ENCODE results near the gene RARS1.
A peak's percentile ranks its signal among the peaks of the same experiment; 100 is the strongest.

RARS1 gene

GRCh38 chr5:168463081-168463480, 23.2 kb upstream of the RARS1 start:
- FAIRE-seq = no peak
- TF ChIP-seq TAF1 (IDR thresholded peaks at IDR 0.05; ENCODE audit: borderline replicate concordance, low read depth, low read length) (no peak), POLR2AphosphoS5 (IDR thresholded peaks at IDR 0.05; ENCODE audit: low read depth, low read length) (no peak), POLR2A (IDR thresholded peaks at IDR 0.05; ENCODE audit: low read depth, low read length) (no peak)
- DNase-seq (ENCODE audit: insufficient read length) = no peak

DNA sequence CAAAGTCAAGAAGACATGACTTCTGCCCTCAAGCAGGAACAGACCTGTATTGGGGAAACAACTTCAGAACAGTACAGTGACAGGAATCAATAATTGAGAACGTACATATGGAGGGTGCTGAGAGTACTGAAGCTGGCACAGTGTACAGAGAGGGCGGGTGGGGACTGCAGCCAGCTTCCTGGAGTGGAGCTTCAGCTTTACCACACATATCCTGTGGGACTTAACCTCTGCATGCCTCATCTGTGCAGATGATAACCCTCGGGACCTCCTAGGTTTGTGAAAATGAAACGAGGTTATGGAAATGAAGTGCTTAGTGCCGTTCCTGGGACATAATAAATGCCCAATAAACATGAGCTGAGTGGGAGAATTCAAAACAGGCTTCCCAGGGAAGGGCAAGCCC, 22.1 kb upstream of the RARS1 start:
- no peak for FAIRE-seq

GRCh38 chr5:168464641-168465040, 21.6 kb upstream of the RARS1 start:
- TF ChIP-seq POLR2AphosphoS5 (IDR thresholded peaks at IDR 0.05; ENCODE audit: low read depth, low read length) (no peak), POLR2A (IDR thresholded peaks at IDR 0.05; ENCODE audit: low read depth, low read length) (no peak), TAF1 (IDR thresholded peaks at IDR 0.05; ENCODE audit: borderline replicate concordance, low read depth, low read length) (no peak)
- DNase-seq (ENCODE audit: insufficient read length) (no peak), FAIRE-seq (no peak)

More for the DNA sequence above, 22.1 kb upstream of the RARS1 start:
- DNase-seq (ENCODE audit: insufficient read length) = no peak
- TF ChIP-seq POLR2AphosphoS5 (IDR thresholded peaks at IDR 0.05; ENCODE audit: low read depth, low read length) = no peak
- no peak for TF ChIP-seq POLR2A (IDR thresholded peaks at IDR 0.05; ENCODE audit: low read depth, low read length)
- TF ChIP-seq TAF1 (IDR thresholded peaks at IDR 0.05; ENCODE audit: borderline replicate concordance, low read depth, low read length) = no peak

DNA sequence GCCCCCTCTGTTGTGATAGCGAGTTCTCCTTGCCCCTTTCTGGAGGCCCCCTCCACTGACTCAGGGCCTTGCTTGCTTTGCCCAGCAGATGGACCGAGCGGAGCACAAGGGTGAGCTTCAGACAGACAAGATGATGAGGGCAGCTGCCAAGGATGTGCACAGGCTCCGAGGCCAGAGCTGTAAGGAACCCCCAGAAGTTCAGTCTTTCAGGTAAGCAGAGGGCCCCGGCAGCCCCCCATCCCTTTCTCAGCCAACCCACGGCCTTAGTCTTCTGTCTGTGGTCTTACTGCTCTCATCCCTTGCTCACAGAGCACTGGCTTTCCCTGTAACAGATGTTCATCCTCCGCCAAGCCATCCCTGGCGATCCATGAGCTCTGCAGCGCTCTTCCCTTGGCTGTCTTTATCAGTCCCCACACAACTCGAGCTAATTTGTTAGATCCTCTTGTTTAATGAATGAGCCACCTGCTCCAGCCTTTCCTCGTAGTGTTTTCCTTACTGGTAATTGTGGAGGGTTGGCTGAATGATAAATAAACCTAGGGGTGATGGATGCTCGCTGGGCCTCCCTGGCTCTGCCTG, 18.4 kb upstream of the RARS1 start:
- no peak for DNase-seq (ENCODE audit: insufficient read length)

GRCh38 chr5:168468836-168469235, 17.4 kb upstream of the RARS1 start:
- DNase-seq (ENCODE audit: insufficient read length) (no peak), FAIRE-seq (no peak)
- TF ChIP-seq POLR2A (IDR thresholded peaks at IDR 0.05; ENCODE audit: low read depth, low read length) (no peak), POLR2AphosphoS5 (IDR thresholded peaks at IDR 0.05; ENCODE audit: low read depth, low read length) (no peak), TAF1 (IDR thresholded peaks at IDR 0.05; ENCODE audit: borderline replicate concordance, low read depth, low read length) (no peak)

More for the DNA sequence above, 18.4 kb upstream of the RARS1 start:
- no peak for FAIRE-seq
- no peak for TF ChIP-seq TAF1 (IDR thresholded peaks at IDR 0.05; ENCODE audit: borderline replicate concordance, low read depth, low read length)
- no peak for TF ChIP-seq POLR2AphosphoS5 (IDR thresholded peaks at IDR 0.05; ENCODE audit: low read depth, low read length)
- TF ChIP-seq POLR2A (IDR thresholded peaks at IDR 0.05; ENCODE audit: low read depth, low read length) = no peak

DNA sequence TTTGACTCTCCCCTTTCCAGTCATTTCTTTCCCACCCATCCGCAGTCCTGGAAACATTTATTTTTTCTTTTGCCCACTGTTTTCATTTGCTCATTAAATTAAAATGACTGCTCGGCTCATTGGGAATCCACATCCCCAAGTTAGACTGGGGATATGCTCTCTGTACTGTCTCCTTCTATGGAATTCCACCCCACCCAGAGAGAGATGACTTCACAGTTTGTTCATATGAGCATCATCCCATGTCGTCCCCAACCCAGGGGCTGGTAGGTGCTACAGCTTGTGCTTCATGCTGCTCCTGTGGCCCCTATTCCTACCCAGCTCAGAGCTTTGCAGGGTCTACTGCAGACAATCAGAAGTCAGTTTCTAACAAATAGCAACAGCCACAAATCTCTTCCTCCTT, 16.5 kb upstream of the RARS1 start:
- TF ChIP-seq POLR2A (IDR thresholded peaks at IDR 0.05; ENCODE audit: low read depth, low read length) (no peak), POLR2AphosphoS5 (IDR thresholded peaks at IDR 0.05; ENCODE audit: low read depth, low read length) (no peak), TAF1 (IDR thresholded peaks at IDR 0.05; ENCODE audit: borderline replicate concordance, low read depth, low read length) (no peak)
- DNase-seq (ENCODE audit: insufficient read length) (no peak), FAIRE-seq (no peak)

DNA sequence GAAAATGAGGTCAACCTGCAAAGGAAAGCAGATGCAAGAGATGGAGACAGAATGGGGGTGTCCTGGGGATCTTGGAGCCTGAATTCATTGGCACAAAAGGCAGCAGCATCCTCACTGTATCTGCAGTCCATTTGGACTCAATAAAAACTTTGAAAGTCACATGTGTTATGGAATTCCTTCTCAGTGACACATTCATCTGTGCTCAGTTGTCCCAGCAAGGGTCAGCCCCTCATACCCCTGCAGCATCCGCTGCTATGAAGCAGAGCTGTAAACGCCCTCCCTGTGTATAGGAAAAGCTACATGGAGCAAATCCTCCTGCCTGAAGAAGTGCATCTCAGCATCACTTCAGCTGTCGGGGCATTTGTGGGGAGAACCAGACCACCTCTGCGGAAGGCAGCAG, 14.5 kb upstream of the RARS1 start:
- FAIRE-seq (no peak), DNase-seq (ENCODE audit: insufficient read length) (no peak)
- TF ChIP-seq TAF1 (IDR thresholded peaks at IDR 0.05; ENCODE audit: borderline replicate concordance, low read depth, low read length) = no peak
- no peak for TF ChIP-seq POLR2AphosphoS5 (IDR thresholded peaks at IDR 0.05; ENCODE audit: low read depth, low read length)
- TF ChIP-seq POLR2A (IDR thresholded peaks at IDR 0.05; ENCODE audit: low read depth, low read length) = no peak

DNA sequence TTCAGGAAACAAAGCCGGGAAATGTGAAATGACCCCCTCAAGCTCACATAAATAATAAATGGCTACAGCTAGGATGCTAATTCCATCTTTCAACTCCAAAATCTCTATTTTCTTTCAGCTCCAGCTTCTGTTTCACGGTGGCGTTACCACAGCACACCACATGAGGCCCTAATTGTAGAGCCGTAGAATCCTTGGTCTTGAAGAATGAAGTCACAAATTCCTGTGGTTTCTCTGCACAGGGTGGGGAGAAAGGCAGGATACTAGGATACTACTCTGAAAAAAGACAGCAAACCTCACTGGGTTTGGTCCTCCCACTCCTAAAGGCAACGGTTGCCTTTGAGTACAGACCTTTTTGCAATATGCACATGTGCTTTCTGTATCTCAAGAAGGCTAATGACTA, 13.9 kb upstream of the RARS1 start:
- TF ChIP-seq POLR2A (IDR thresholded peaks at IDR 0.05; ENCODE audit: low read depth, low read length) = no peak
- no peak for TF ChIP-seq TAF1 (IDR thresholded peaks at IDR 0.05; ENCODE audit: borderline replicate concordance, low read depth, low read length)
- TF ChIP-seq POLR2AphosphoS5 (IDR thresholded peaks at IDR 0.05; ENCODE audit: low read depth, low read length) = no peak
- FAIRE-seq (no peak), DNase-seq (ENCODE audit: insufficient read length) (no peak)

DNA sequence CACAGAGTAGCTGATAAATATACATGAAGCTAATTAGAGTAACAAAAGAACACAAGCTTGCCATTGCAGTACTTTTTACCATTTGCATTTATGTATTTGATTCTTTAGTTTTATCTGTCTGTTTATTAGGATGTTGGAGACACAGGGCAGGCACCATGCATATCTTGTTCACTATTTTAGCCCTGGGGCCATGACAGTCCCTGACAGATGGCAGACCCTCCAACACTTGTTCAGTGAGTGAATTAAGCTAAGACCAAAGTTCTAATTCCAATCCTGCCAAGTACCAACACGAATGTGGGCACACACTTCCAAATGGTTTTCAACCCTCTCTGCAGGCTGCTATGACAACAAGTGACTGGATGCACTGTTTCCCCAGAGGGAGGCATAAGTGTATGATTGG, 12.0 kb upstream of the RARS1 start:
- no peak for DNase-seq (ENCODE audit: insufficient read length)
- TF ChIP-seq POLR2AphosphoS5 (IDR thresholded peaks at IDR 0.05; ENCODE audit: low read depth, low read length) = no peak
- TF ChIP-seq POLR2A (IDR thresholded peaks at IDR 0.05; ENCODE audit: low read depth, low read length) = no peak
- no peak for TF ChIP-seq TAF1 (IDR thresholded peaks at IDR 0.05; ENCODE audit: borderline replicate concordance, low read depth, low read length)
- FAIRE-seq = no peak

DNA sequence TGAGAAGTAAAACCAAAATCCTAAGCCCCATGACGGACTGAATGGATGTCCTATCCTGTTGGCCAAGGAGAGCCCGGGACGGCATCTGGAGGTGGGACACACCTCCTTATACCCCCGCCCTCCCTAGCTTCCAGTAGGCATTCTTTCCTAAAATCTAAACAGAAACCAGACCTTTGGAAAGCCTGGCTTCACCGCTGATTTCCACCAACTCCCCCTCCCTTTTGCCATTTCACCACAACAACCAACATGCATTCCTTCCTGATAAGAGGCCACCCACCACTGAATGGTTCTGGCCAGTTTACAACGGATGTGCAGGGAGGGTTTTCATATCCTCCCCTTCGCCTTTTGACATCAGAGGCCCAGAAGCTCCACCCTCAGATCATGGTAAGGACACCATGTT, 9.2 kb upstream of the RARS1 start:
- TF ChIP-seq TAF1 (IDR thresholded peaks at IDR 0.05; ENCODE audit: borderline replicate concordance, low read depth, low read length) = no peak
- TF ChIP-seq POLR2A (IDR thresholded peaks at IDR 0.05; ENCODE audit: low read depth, low read length) = no peak
- TF ChIP-seq POLR2AphosphoS5 (IDR thresholded peaks at IDR 0.05; ENCODE audit: low read depth, low read length) = no peak
- FAIRE-seq = no peak

GRCh38 chr5:168479166-168479565, 7.1 kb upstream of the RARS1 start:
- FAIRE-seq = peak; percentile 58
- TF ChIP-seq POLR2A (IDR thresholded peaks at IDR 0.05; ENCODE audit: low read depth, low read length) = no peak
- no peak for TF ChIP-seq POLR2AphosphoS5 (IDR thresholded peaks at IDR 0.05; ENCODE audit: low read depth, low read length)
- no peak for TF ChIP-seq TAF1 (IDR thresholded peaks at IDR 0.05; ENCODE audit: borderline replicate concordance, low read depth, low read length)

More for the DNA sequence above, 9.2 kb upstream of the RARS1 start:
- no peak for DNase-seq (ENCODE audit: insufficient read length)

GRCh38 chr5:168480601-168481000, 5.7 kb upstream of the RARS1 start:
- FAIRE-seq = no peak
- DNase-seq (ENCODE audit: insufficient read length) = no peak
- no peak for TF ChIP-seq POLR2A (IDR thresholded peaks at IDR 0.05; ENCODE audit: low read depth, low read length)

More at GRCh38 chr5:168479166-168479565, 7.1 kb upstream of the RARS1 start:
- DNase-seq (ENCODE audit: insufficient read length) = no peak
